ENCODE data around the gene LYSMD3.
A peak's percentile ranks its signal among the peaks of the same experiment; 100 is the strongest.

The LYSMD3 gene

GRCh38 chr5:90558344-90559192 is 29.2 kb upstream of the LYSMD3 start, which contains the start of gene ADGRV1:
TSS of gene ADGRV1 (plus strand) at chr5:90558797. CDS start at chr5:90558896, 99 bp downstream.
- H3K27ac ChIP-seq (ENCODE audit: low read length), result no peak within 1 kb of the TSS
- no peaks in the 10 kb centered on the region for H3K36me3 ChIP-seq (ENCODE audit: control insufficient read depth in 1 of 2, insufficient read depth in 2 of 2, low read length in 2 of 2)
- peaks cover 20% of the 10 kb centered on the region for H3K27me3 ChIP-seq (ENCODE audit: low read depth, low read length)

GRCh38 chr5:90557871-90558270 is 28.5 kb upstream of the LYSMD3 start:
- Histone ChIP-seq H3K4me1 (ENCODE audit: control insufficient read depth in 1 of 2, insufficient read depth in 2 of 2, low read length in 2 of 2) (peaks cover 0 to 12% of the 10 kb centered on the region in 2 donors), H3K27ac (ENCODE audit: low read length) (no peak overlapping the region), H3K27me3 (ENCODE audit: low read depth, low read length) (peaks cover 20% of the 10 kb centered on the region), H3K36me3 (ENCODE audit: control insufficient read depth in 1 of 2, insufficient read depth in 2 of 2, low read length in 2 of 2) (no peaks in the 10 kb centered on the region), H3K4me3 (ENCODE audit: low read depth in 1 of 2, low read length in 2 of 2) (peak overlapping the region; percentile 34 to 82), H3K9me3 (ENCODE audit: control insufficient read depth in 1 of 2, low read length in 2 of 2) (no peaks in the 10 kb centered on the region)

More at GRCh38 chr5:90558344-90559192, 29.2 kb upstream of the LYSMD3 start, which contains the start of gene ADGRV1:
- no peaks in the 10 kb centered on the region for H3K9me3 ChIP-seq (ENCODE audit: control insufficient read depth in 1 of 2, low read length in 2 of 2)
- peak within 1 kb of the TSS; percentile 34 to 82 for H3K4me3 ChIP-seq (ENCODE audit: low read depth in 1 of 2, low read length in 2 of 2)
- peaks cover 0 to 12% of the 10 kb centered on the region in 2 donors for H3K4me1 ChIP-seq (ENCODE audit: control insufficient read depth in 1 of 2, insufficient read depth in 2 of 2, low read length in 2 of 2)

GRCh38 chr5:90557391-90557790 is 28.0 kb upstream of the LYSMD3 start:
- no peak overlapping the region for H3K27ac ChIP-seq (ENCODE audit: low read length)
- peak overlapping the region in 1 of 2 donors; percentile 82 for H3K4me3 ChIP-seq (ENCODE audit: low read depth in 1 of 2, low read length in 2 of 2)
- H3K9me3 ChIP-seq (ENCODE audit: control insufficient read depth in 1 of 2, low read length in 2 of 2), result no peaks in the 10 kb centered on the region
- peaks cover 0 to 12% of the 10 kb centered on the region in 2 donors for H3K4me1 ChIP-seq (ENCODE audit: control insufficient read depth in 1 of 2, insufficient read depth in 2 of 2, low read length in 2 of 2)
- no peaks in the 10 kb centered on the region for H3K36me3 ChIP-seq (ENCODE audit: control insufficient read depth in 1 of 2, insufficient read depth in 2 of 2, low read length in 2 of 2)
- peaks cover 20% of the 10 kb centered on the region for H3K27me3 ChIP-seq (ENCODE audit: low read depth, low read length)

- Histone ChIP-seq H3K4me3 (ENCODE audit: low read depth in 1 of 2, low read length in 2 of 2) (no peak overlapping the region), H3K27me3 (ENCODE audit: low read depth, low read length) (peaks cover 20% of the 10 kb centered on the region), H3K9me3 (ENCODE audit: control insufficient read depth in 1 of 2, low read length in 2 of 2) (no peaks in the 10 kb centered on the region), H3K27ac (ENCODE audit: low read length) (no peak overlapping the region), H3K36me3 (ENCODE audit: control insufficient read depth in 1 of 2, insufficient read depth in 2 of 2, low read length in 2 of 2) (no peaks in the 10 kb centered on the region), H3K4me1 (ENCODE audit: control insufficient read depth in 1 of 2, insufficient read depth in 2 of 2, low read length in 2 of 2) (peaks cover 0 to 12% of the 10 kb centered on the region in 2 donors)
These were observed 26.3 kb upstream of the LYSMD3 start for GRCh38 chr5:90555666-90556065.

GRCh38 chr5:90554358-90555006 is 25.1 kb upstream of the LYSMD3 start:
- no peak overlapping the region for H3K27ac ChIP-seq (ENCODE audit: low read length)
- H3K27me3 ChIP-seq (ENCODE audit: low read depth, low read length), result peaks cover 20% of the 10 kb centered on the region

GRCh38 chr5:90553711-90554110 is 24.3 kb upstream of the LYSMD3 start:
- H3K36me3 ChIP-seq (ENCODE audit: control insufficient read depth in 1 of 2, insufficient read depth in 2 of 2, low read length in 2 of 2), result no peaks in the 10 kb centered on the region
- H3K9me3 ChIP-seq (ENCODE audit: control insufficient read depth in 1 of 2, low read length in 2 of 2), result no peaks in the 10 kb centered on the region
- H3K4me1 ChIP-seq (ENCODE audit: control insufficient read depth in 1 of 2, insufficient read depth in 2 of 2, low read length in 2 of 2), result peaks cover 0 to 8% of the 10 kb centered on the region in 2 donors
- no peak overlapping the region for H3K4me3 ChIP-seq (ENCODE audit: low read depth in 1 of 2, low read length in 2 of 2)
- no peak overlapping the region for H3K27ac ChIP-seq (ENCODE audit: low read length)
- H3K27me3 ChIP-seq (ENCODE audit: low read depth, low read length), result peaks cover 15% of the 10 kb centered on the region

More at GRCh38 chr5:90554358-90555006, 25.1 kb upstream of the LYSMD3 start:
- Histone ChIP-seq H3K4me1 (ENCODE audit: control insufficient read depth in 1 of 2, insufficient read depth in 2 of 2, low read length in 2 of 2) (peaks cover 0 to 12% of the 10 kb centered on the region in 2 donors), H3K9me3 (ENCODE audit: control insufficient read depth in 1 of 2, low read length in 2 of 2) (no peaks in the 10 kb centered on the region), H3K4me3 (ENCODE audit: low read depth in 1 of 2, low read length in 2 of 2) (no peak overlapping the region), H3K36me3 (ENCODE audit: control insufficient read depth in 1 of 2, insufficient read depth in 2 of 2, low read length in 2 of 2) (no peaks in the 10 kb centered on the region)

GRCh38 chr5:90551376-90551775 is 22.0 kb upstream of the LYSMD3 start:
- H3K27me3 ChIP-seq (ENCODE audit: low read depth, low read length), result no peaks in the 10 kb centered on the region
- no peaks in the 10 kb centered on the region for H3K4me1 ChIP-seq (ENCODE audit: control insufficient read depth in 1 of 2, insufficient read depth in 2 of 2, low read length in 2 of 2)
- H3K9me3 ChIP-seq (ENCODE audit: control insufficient read depth in 1 of 2, low read length in 2 of 2), result no peaks in the 10 kb centered on the region
- no peak overlapping the region for H3K4me3 ChIP-seq (ENCODE audit: low read depth in 1 of 2, low read length in 2 of 2)
- no peaks in the 10 kb centered on the region for H3K36me3 ChIP-seq (ENCODE audit: control insufficient read depth in 1 of 2, insufficient read depth in 2 of 2, low read length in 2 of 2)
- H3K27ac ChIP-seq (ENCODE audit: low read length), result no peak overlapping the region

- H3K4me1 ChIP-seq (ENCODE audit: control insufficient read depth in 1 of 2, insufficient read depth in 2 of 2, low read length in 2 of 2), result no peaks in the 10 kb centered on the region
- H3K36me3 ChIP-seq (ENCODE audit: control insufficient read depth in 1 of 2, insufficient read depth in 2 of 2, low read length in 2 of 2), result no peaks in the 10 kb centered on the region
- H3K27ac ChIP-seq (ENCODE audit: low read length), result no peak overlapping the region
- H3K9me3 ChIP-seq (ENCODE audit: control insufficient read depth in 1 of 2, low read length in 2 of 2), result no peaks in the 10 kb centered on the region
- H3K27me3 ChIP-seq (ENCODE audit: low read depth, low read length), result no peaks in the 10 kb centered on the region
- H3K4me3 ChIP-seq (ENCODE audit: low read depth in 1 of 2, low read length in 2 of 2), result no peak overlapping the region
These were observed 21.6 kb upstream of the LYSMD3 start for GRCh38 chr5:90550963-90551362.

GRCh38 chr5:90549729-90550275 is 20.4 kb upstream of the LYSMD3 start:
- H3K27me3 ChIP-seq (ENCODE audit: low read depth, low read length), result no peaks in the 10 kb centered on the region
- H3K36me3 ChIP-seq (ENCODE audit: control insufficient read depth in 1 of 2, insufficient read depth in 2 of 2, low read length in 2 of 2), result no peaks in the 10 kb centered on the region
- H3K27ac ChIP-seq (ENCODE audit: low read length), result no peak overlapping the region
- H3K9me3 ChIP-seq (ENCODE audit: control insufficient read depth in 1 of 2, low read length in 2 of 2), result no peaks in the 10 kb centered on the region
- H3K4me3 ChIP-seq (ENCODE audit: low read depth in 1 of 2, low read length in 2 of 2), result no peak overlapping the region
- no peaks in the 10 kb centered on the region for H3K4me1 ChIP-seq (ENCODE audit: control insufficient read depth in 1 of 2, insufficient read depth in 2 of 2, low read length in 2 of 2)

- Histone ChIP-seq H3K36me3 (ENCODE audit: control insufficient read depth in 1 of 2, insufficient read depth in 2 of 2, low read length in 2 of 2) (no peaks in the 10 kb centered on the region), H3K4me3 (ENCODE audit: low read depth in 1 of 2, low read length in 2 of 2) (no peak overlapping the region), H3K27ac (ENCODE audit: low read length) (no peak overlapping the region), H3K9me3 (ENCODE audit: control insufficient read depth in 1 of 2, low read length in 2 of 2) (no peaks in the 10 kb centered on the region), H3K27me3 (ENCODE audit: low read depth, low read length) (peaks cover 3% of the 10 kb centered on the region), H3K4me1 (ENCODE audit: control insufficient read depth in 1 of 2, insufficient read depth in 2 of 2, low read length in 2 of 2) (no peaks in the 10 kb centered on the region)
These were observed 19.8 kb upstream of the LYSMD3 start for GRCh38 chr5:90549223-90549622.

GRCh38 chr5:90548069-90548593 is 18.7 kb upstream of the LYSMD3 start:
- H3K27me3 ChIP-seq (ENCODE audit: low read depth, low read length), result peaks cover 8% of the 10 kb centered on the region
- no peaks in the 10 kb centered on the region for H3K4me1 ChIP-seq (ENCODE audit: control insufficient read depth in 1 of 2, insufficient read depth in 2 of 2, low read length in 2 of 2)
- H3K9me3 ChIP-seq (ENCODE audit: control insufficient read depth in 1 of 2, low read length in 2 of 2), result no peaks in the 10 kb centered on the region
- H3K4me3 ChIP-seq (ENCODE audit: low read depth in 1 of 2, low read length in 2 of 2), result no peak overlapping the region
- no peaks in the 10 kb centered on the region for H3K36me3 ChIP-seq (ENCODE audit: control insufficient read depth in 1 of 2, insufficient read depth in 2 of 2, low read length in 2 of 2)
- H3K27ac ChIP-seq (ENCODE audit: low read length), result no peak overlapping the region

All from muscle layer of duodenum (tissue), 2 donors.